Transverse colon (tissue), 4 donors: ENCODE data around the gene PLB1.
A peak's percentile ranks its signal among the peaks of the same experiment; 100 is the strongest.

Experiments used
- EP300 ChIP-seq: sonication (generic); formaldehyde crosslinking; IDR thresholded peaks from one replicate; pipeline ENCODE4 v1.6.1; 2017; ENCODE audit warnings: antibody characterized with exemption, low read depth
- POLR2A ChIP-seq: fragments of 450-650 bp; IDR thresholded peaks from one replicate; pipeline ENCODE4 v1.6.1; 2016; ENCODE audit warnings: antibody characterized with exemption, mild to moderate bottlenecking, moderate library complexity
- POLR2AphosphoS5 ChIP-seq, 3 donors: sonication (generic); formaldehyde crosslinking; IDR thresholded peaks; one replicate each; pipeline ENCODE4 v1.6.1; 2016; ENCODE audit warnings: antibody characterized with exemption in 3 of 3
- TF ChIP-seq, protein P1 (sequence below), 5 experiments: fragments of 200-600 bp in 3 of 5; fragments of 450-650 bp in 2 of 5; sonication (generic) in 3 of 5; IDR thresholded peaks; 1 replicate in 2 of 5; 2 replicates in 3 of 5; pipeline ENCODE4 v1.5.1; 2016 to 2017; ENCODE audit warnings: antibody characterized with exemption in 5 of 5, inconsistent platforms in 3 of 5, mild to moderate bottlenecking in 2 of 5, moderate library complexity in 1 of 5

DNA sequence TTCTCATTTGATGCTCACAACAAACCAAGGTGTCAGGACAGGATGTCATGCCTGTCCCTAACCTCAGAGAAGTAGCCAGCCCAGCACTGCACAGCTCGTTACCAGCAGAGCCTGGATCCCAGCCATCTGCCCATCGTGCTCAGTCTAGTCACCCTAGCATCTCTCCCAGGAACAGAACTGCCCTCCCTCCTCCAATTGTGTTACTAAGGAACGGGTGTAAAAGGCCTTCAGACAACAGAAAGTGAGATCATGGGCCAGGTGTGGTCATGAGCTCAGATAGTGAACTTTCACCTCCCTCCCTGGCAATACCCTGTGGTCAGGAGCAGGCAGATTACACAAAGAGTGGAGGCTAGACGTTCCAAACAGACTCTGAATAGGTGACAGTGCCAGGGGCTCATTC, 144.0 kb downstream of the PLB1 start:
- TF ChIP-seq, protein P1, sequence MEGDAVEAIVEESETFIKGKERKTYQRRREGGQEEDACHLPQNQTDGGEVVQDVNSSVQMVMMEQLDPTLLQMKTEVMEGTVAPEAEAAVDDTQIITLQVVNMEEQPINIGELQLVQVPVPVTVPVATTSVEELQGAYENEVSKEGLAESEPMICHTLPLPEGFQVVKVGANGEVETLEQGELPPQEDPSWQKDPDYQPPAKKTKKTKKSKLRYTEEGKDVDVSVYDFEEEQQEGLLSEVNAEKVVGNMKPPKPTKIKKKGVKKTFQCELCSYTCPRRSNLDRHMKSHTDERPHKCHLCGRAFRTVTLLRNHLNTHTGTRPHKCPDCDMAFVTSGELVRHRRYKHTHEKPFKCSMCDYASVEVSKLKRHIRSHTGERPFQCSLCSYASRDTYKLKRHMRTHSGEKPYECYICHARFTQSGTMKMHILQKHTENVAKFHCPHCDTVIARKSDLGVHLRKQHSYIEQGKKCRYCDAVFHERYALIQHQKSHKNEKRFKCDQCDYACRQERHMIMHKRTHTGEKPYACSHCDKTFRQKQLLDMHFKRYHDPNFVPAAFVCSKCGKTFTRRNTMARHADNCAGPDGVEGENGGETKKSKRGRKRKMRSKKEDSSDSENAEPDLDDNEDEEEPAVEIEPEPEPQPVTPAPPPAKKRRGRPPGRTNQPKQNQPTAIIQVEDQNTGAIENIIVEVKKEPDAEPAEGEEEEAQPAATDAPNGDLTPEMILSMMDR (IDR thresholded peaks at IDR 0.05), result no peak
- TF ChIP-seq POLR2A (peak; percentile 33), POLR2AphosphoS5 (IDR thresholded peaks at IDR 0.05) (peak in 2 of 3 donors; percentile 67 to 68), EP300 (no peak)
